Measurements from ENCODE around the gene TMEM178B.
"Not testable (repeated sequence)": the region's sequence is repeated elsewhere in the genome, so short reads cannot be mapped to it uniquely, and the experiment has no call there.

Gene TMEM178B

DNA sequence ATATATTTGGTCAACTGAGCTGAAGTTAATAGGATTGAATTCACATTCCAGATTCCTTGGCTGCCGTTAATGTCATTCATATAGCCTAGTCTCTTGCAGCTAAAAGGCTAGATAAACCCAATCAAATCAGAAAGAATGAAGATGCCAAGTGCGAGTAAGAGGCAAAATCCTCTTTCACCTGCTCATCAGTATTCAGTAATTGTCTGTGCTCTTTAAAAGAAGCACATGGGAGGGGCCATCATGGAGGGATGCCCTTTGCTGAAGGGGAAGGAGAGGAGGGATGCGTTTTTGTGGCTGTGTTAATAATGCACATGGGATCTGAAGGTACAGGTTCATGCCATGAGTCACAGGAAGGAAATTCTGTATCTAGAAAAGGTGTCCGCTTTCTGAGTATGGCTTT, 232.2 kb downstream of the TMEM178B start:
- H3K9me3 ChIP-seq (replicated peaks; ENCODE audit: low read length), result no peaks in the 10 kb centered on the region
- no peaks in the 10 kb centered on the region for H3K27me3 ChIP-seq (ENCODE audit: control insufficient read depth, insufficient read depth, low read length)
- no peak overlapping the region for H3K4me2 ChIP-seq (ENCODE audit: low read length)
- no peak overlapping the region for H3K4me3 ChIP-seq (ENCODE audit: low read length)
- no peaks in the 10 kb centered on the region for H3K36me3 ChIP-seq (ENCODE audit: insufficient read depth, low read length)
- H3K4me1 ChIP-seq (ENCODE audit: control insufficient read depth, insufficient read depth, low read length), result no peaks in the 10 kb centered on the region
- H3K9ac ChIP-seq (ENCODE audit: low read depth, low read length), result no peak overlapping the region

DNA sequence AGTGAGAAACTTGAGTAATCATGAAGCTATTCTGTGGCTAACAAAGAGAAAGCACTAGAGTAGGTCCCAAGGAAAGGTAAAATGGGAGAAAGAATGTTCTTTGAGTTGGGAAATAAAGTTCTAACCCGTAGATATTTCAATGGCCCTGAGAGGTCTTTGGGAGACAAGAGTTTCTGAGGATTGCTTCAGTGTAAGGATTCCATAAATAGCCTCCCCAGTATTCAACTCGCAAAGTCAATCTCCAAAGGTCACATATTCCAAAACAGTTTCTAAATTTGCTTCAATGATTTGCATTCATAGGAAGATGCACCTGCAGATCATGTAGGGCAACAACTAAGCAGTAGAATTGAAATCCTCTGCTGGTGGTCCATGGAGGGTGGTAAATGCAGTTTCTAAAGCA, 238.5 kb downstream of the TMEM178B start:
- Histone ChIP-seq H3K36me3 (ENCODE audit: insufficient read depth, low read length) (no peaks in the 10 kb centered on the region), H3K4me3 (ENCODE audit: low read length) (no peak overlapping the region), H3K4me1 (ENCODE audit: control insufficient read depth, insufficient read depth, low read length) (no peaks in the 10 kb centered on the region), H3K9ac (ENCODE audit: low read depth, low read length) (no peak overlapping the region), H3K9me3 (replicated peaks; ENCODE audit: low read length) (no peaks in the 10 kb centered on the region), H3K27me3 (ENCODE audit: control insufficient read depth, insufficient read depth, low read length) (no peaks in the 10 kb centered on the region), H3K4me2 (ENCODE audit: low read length) (no peak overlapping the region)

DNA sequence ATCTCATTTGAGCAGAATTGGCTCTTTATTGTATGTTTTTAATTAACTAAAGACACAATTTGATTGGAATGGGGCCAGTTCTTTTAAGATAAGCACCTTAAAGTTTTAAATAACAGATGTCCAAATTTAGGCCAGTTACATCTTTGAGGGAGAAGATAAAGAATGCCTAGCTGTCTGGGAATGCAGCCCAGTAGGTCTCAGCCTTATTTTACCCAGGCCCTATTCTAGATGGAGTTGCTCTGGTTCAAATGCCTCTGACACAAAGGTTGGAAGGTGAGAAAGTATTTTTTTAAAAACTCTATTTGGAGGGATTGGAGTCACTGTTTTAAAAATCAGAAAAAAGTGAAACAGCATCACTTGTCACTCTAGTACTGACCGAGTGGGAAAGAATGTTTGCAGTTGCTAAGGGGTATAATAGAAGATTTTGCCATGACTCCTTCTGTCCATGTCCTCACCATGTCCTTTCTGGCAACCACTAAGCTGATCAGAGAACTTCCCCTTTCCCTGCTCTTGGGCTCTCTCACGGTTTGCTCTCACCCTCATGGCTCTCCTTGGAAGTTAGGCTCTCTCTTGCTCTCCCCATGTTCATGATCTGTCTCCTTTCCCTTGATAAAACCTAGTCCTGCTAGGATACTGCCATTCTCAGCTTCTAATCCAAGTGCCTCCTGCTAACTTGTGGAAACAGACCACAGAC, 239.1 kb downstream of the TMEM178B start:
- no peaks in the 10 kb centered on the region for H3K9me3 ChIP-seq (replicated peaks; ENCODE audit: low read length)
- H3K4me3 ChIP-seq (ENCODE audit: low read length), result no peak overlapping the region
- H3K4me2 ChIP-seq (ENCODE audit: low read length), result no peak overlapping the region
- H3K4me1 ChIP-seq (ENCODE audit: control insufficient read depth, insufficient read depth, low read length), result no peaks in the 10 kb centered on the region
- no peaks in the 10 kb centered on the region for H3K27me3 ChIP-seq (ENCODE audit: control insufficient read depth, insufficient read depth, low read length)
- no peak overlapping the region for H3K9ac ChIP-seq (ENCODE audit: low read depth, low read length)
- no peaks in the 10 kb centered on the region for H3K36me3 ChIP-seq (ENCODE audit: insufficient read depth, low read length)

GRCh38 chr7:141313896-141314295, 240.0 kb downstream of the TMEM178B start:
- no peaks in the 10 kb centered on the region for H3K27me3 ChIP-seq (ENCODE audit: control insufficient read depth, insufficient read depth, low read length)
- H3K4me2 ChIP-seq (ENCODE audit: low read length), result no peak overlapping the region
- H3K36me3 ChIP-seq (ENCODE audit: insufficient read depth, low read length), result no peaks in the 10 kb centered on the region

GRCh38 chr7:141317033-141317585, 243.2 kb downstream of the TMEM178B start:
- no peak overlapping the region for H3K4me3 ChIP-seq (ENCODE audit: low read length)

More at GRCh38 chr7:141313896-141314295, 240.0 kb downstream of the TMEM178B start:
- H3K4me1 ChIP-seq (ENCODE audit: control insufficient read depth, insufficient read depth, low read length), result no peaks in the 10 kb centered on the region
- H3K9ac ChIP-seq (ENCODE audit: low read depth, low read length), result no peak overlapping the region
- H3K9me3 ChIP-seq (replicated peaks; ENCODE audit: low read length), result no peaks in the 10 kb centered on the region
- no peak overlapping the region for H3K4me3 ChIP-seq (ENCODE audit: low read length)

GRCh38 chr7:141320287-141320686, 246.4 kb downstream of the TMEM178B start:
- Histone ChIP-seq H3K27me3 (ENCODE audit: control insufficient read depth, insufficient read depth, low read length) (no peaks in the 10 kb centered on the region), H3K4me2 (ENCODE audit: low read length) (no peak overlapping the region), H3K9me3 (replicated peaks; ENCODE audit: low read length) (no peaks in the 10 kb centered on the region), H3K9ac (ENCODE audit: low read depth, low read length) (no peak overlapping the region), H3K4me3 (ENCODE audit: low read length) (no peak overlapping the region), H3K36me3 (ENCODE audit: insufficient read depth, low read length) (no peaks in the 10 kb centered on the region), H3K4me1 (ENCODE audit: control insufficient read depth, insufficient read depth, low read length) (no peaks in the 10 kb centered on the region)

More at GRCh38 chr7:141317033-141317585, 243.2 kb downstream of the TMEM178B start:
- Histone ChIP-seq H3K4me1 (ENCODE audit: control insufficient read depth, insufficient read depth, low read length) (no peaks in the 10 kb centered on the region), H3K36me3 (ENCODE audit: insufficient read depth, low read length) (no peaks in the 10 kb centered on the region), H3K9ac (ENCODE audit: low read depth, low read length) (no peak overlapping the region), H3K27me3 (ENCODE audit: control insufficient read depth, insufficient read depth, low read length) (no peaks in the 10 kb centered on the region), H3K9me3 (replicated peaks; ENCODE audit: low read length) (no peaks in the 10 kb centered on the region), H3K4me2 (ENCODE audit: low read length) (no peak overlapping the region)

DNA sequence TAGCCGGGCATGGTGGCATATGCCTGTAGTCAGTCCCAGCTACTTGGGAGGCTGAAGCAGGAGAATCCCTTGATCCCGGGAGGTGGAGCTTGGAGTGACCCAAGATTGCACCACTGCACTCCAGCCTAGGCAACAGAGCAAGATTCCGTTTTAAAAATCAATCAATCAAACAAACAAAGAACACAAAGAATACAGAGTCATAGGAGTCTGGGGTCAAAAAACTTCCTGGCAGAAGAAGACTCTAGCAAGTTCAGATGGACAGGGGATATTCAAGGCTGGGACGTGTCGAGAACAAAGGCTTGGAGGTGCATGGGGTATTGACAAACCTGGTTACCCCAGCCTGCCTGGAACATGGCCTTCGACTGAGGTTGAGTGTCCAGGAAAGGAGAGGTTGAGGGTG, 248.5 kb downstream of the TMEM178B start:
- Histone ChIP-seq H3K4me1 (ENCODE audit: control insufficient read depth, insufficient read depth, low read length) (no peaks in the 10 kb centered on the region), H3K27me3 (ENCODE audit: control insufficient read depth, insufficient read depth, low read length) (no peaks in the 10 kb centered on the region), H3K9ac (ENCODE audit: low read depth, low read length) (no peak overlapping the region), H3K4me3 (ENCODE audit: low read length) (no peak overlapping the region), H3K4me2 (ENCODE audit: low read length) (no peak overlapping the region), H3K9me3 (replicated peaks; ENCODE audit: low read length) (no peaks in the 10 kb centered on the region), H3K36me3 (ENCODE audit: insufficient read depth, low read length) (no peaks in the 10 kb centered on the region)

- H3K9me3 ChIP-seq (replicated peaks; ENCODE audit: low read length), result no peaks in the 10 kb centered on the region
- no peak overlapping the region for H3K9ac ChIP-seq (ENCODE audit: low read depth, low read length)
- no peaks in the 10 kb centered on the region for H3K4me1 ChIP-seq (ENCODE audit: control insufficient read depth, insufficient read depth, low read length)
Measured at GRCh38 chr7:141323826-141324225, 250.0 kb downstream of the TMEM178B start.

GRCh38 chr7:141324870-141325269, 251.0 kb downstream of the TMEM178B start:
- Histone ChIP-seq H3K36me3 (ENCODE audit: insufficient read depth, low read length) (no peaks in the 10 kb centered on the region), H3K4me1 (ENCODE audit: control insufficient read depth, insufficient read depth, low read length) (no peaks in the 10 kb centered on the region), H3K27me3 (ENCODE audit: control insufficient read depth, insufficient read depth, low read length) (no peaks in the 10 kb centered on the region), H3K4me3 (ENCODE audit: low read length) (no peak overlapping the region), H3K4me2 (ENCODE audit: low read length) (no peak overlapping the region), H3K9me3 (replicated peaks; ENCODE audit: low read length) (no peaks in the 10 kb centered on the region), H3K9ac (ENCODE audit: low read depth, low read length) (no peak overlapping the region)

More at GRCh38 chr7:141323826-141324225, 250.0 kb downstream of the TMEM178B start:
- no peaks in the 10 kb centered on the region for H3K27me3 ChIP-seq (ENCODE audit: control insufficient read depth, insufficient read depth, low read length)
- no peak overlapping the region for H3K4me2 ChIP-seq (ENCODE audit: low read length)
- H3K36me3 ChIP-seq (ENCODE audit: insufficient read depth, low read length), result no peaks in the 10 kb centered on the region
- H3K4me3 ChIP-seq (ENCODE audit: low read length), result no peak overlapping the region

- H3K4me2 ChIP-seq (ENCODE audit: low read length), result no peak overlapping the region
- no peaks in the 10 kb centered on the region for H3K9me3 ChIP-seq (replicated peaks; ENCODE audit: low read length)
- no peak overlapping the region for H3K9ac ChIP-seq (ENCODE audit: low read depth, low read length)
- H3K4me1 ChIP-seq (ENCODE audit: control insufficient read depth, insufficient read depth, low read length), result no peaks in the 10 kb centered on the region
- no peaks in the 10 kb centered on the region for H3K36me3 ChIP-seq (ENCODE audit: insufficient read depth, low read length)
- H3K27me3 ChIP-seq (ENCODE audit: control insufficient read depth, insufficient read depth, low read length), result no peaks in the 10 kb centered on the region
- H3K4me3 ChIP-seq (ENCODE audit: low read length), result no peak overlapping the region
Measured at GRCh38 chr7:141325275-141325674, 251.4 kb downstream of the TMEM178B start.

DNA sequence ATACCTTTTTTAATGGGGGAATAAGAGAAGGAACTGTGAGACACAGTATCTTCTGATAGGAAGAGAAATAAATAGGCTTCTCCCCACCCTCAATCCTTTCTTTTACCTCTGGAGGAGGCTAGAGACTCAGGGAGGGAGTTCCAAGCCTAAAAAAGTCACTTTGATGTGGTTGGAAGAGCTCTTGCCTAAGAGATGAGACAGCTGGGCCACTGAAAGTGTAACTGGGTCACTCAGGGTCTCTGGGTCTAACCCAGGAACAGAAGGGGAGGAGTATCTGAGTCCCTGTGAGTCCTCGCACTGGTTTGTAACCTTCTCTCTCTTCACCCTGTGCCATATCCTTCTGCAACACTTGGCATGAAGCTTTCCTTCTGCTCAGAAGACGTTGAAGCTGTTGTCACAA, 254.4 kb downstream of the TMEM178B start:
- no peaks in the 10 kb centered on the region for H3K27me3 ChIP-seq (ENCODE audit: control insufficient read depth, insufficient read depth, low read length)
- H3K4me2 ChIP-seq (ENCODE audit: low read length), result no peak overlapping the region
- H3K9me3 ChIP-seq (replicated peaks; ENCODE audit: low read length), result no peaks in the 10 kb centered on the region
- H3K36me3 ChIP-seq (ENCODE audit: insufficient read depth, low read length), result no peaks in the 10 kb centered on the region
- H3K4me3 ChIP-seq (ENCODE audit: low read length), result no peak overlapping the region
- no peak overlapping the region for H3K9ac ChIP-seq (ENCODE audit: low read depth, low read length)
- no peaks in the 10 kb centered on the region for H3K4me1 ChIP-seq (ENCODE audit: control insufficient read depth, insufficient read depth, low read length)

- H3K4me2 ChIP-seq (ENCODE audit: low read length), result not testable (repeated sequence)
Measured at GRCh38 chr7:141330285-141330684, 256.4 kb downstream of the TMEM178B start.

More at GRCh38 chr7:141330285-141330684, 256.4 kb downstream of the TMEM178B start:
- not testable (repeated sequence) for H3K4me1 ChIP-seq (ENCODE audit: control insufficient read depth, insufficient read depth, low read length); H3K4me3 ChIP-seq (ENCODE audit: low read length); H3K27me3 ChIP-seq (ENCODE audit: control insufficient read depth, insufficient read depth, low read length); H3K36me3 ChIP-seq (ENCODE audit: insufficient read depth, low read length); H3K9ac ChIP-seq (ENCODE audit: low read depth, low read length); H3K9me3 ChIP-seq (replicated peaks; ENCODE audit: low read length)

Data from skeletal muscle satellite cell (primary cell).